T-helper 9 cell (primary cell): ENCODE results near the gene OR4D5.

Experiments used
- DNase-seq: peaks from one replicate; pipeline ENCODE4 v3.0.0-alpha.2; 2020
- total RNA-seq, 2 donors: gene quantifications; one replicate each; lab custom pipeline; 2026; lab: John Stamatoyannopoulos, UW

Gene OR4D5
- total RNA-seq: 0 reads per million in 2 donors

GRCh38 chr11:123939317-123939716, at the start of gene OR4D5:
Gene OR4D5 (plus strand): TSS chr11:123939617. CDS start chr11:123939617, 0 bp downstream.
- no peak for DNase-seq

DNA sequence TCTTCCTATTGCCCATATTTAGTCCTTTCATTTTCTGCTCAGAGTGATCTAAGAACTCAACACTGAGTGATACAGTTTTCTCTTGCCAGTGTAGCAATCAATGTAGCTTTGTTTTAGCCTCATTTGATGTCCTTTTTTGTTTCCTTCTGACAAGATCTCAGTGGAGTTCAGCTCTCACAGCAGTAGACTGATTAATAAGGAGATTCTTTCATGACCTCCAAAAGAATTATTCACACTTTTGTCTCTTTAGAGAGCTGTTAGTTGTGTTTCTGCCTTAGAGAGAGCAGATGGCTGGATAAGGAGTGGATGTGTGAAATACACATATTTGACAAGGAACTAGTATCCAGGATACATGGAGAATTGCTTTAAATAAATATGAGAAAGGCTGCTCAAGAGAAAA, 47.4 kb upstream of the OR4D5 start:
- no peak for DNase-seq

GRCh38 chr11:123899792-123900191, 39.6 kb upstream of the OR4D5 start:
- DNase-seq: no peak

- DNase-seq: no peak
These were observed 37.5 kb upstream of the OR4D5 start, which contains the start of gene OR8D4 for GRCh38 chr11:123901867-123902266. Gene OR8D4 (plus strand): TSS chr11:123902167. CDS start chr11:123906432, 4,265 bp downstream.

- DNase-seq: no peak
These were observed 35.5 kb upstream of the OR4D5 start for GRCh38 chr11:123903932-123904331.

GRCh38 chr11:123904932-123905331, 34.5 kb upstream of the OR4D5 start:
- no peak for DNase-seq

GRCh38 chr11:123905826-123906225, 33.6 kb upstream of the OR4D5 start:
- no peak for DNase-seq

GRCh38 chr11:123920943-123921342, 18.5 kb upstream of the OR4D5 start:
- DNase-seq: no peak

DNA sequence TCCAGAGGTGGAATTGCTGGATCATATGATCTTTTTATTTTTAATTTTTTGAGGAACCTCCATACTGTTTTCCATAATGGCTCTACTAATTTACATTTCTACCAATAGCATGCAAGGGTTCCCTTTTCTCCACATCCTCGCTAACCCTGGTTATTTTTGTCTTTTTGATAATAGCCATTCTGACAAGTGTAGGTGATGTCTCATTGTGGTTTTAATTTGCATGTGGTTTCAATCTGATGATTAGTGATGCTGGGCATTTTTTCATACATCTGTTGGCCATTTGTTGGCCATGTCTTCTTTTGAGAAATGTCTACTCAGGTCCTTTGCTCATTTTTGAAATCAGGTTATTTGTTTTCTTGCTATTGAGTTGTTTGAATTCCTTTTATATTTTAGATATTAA, 15.4 kb upstream of the OR4D5 start:
- DNase-seq: no peak

GRCh38 chr11:123942413-123942812, 3.0 kb downstream of the OR4D5 start:
- DNase-seq: no peak

DNA sequence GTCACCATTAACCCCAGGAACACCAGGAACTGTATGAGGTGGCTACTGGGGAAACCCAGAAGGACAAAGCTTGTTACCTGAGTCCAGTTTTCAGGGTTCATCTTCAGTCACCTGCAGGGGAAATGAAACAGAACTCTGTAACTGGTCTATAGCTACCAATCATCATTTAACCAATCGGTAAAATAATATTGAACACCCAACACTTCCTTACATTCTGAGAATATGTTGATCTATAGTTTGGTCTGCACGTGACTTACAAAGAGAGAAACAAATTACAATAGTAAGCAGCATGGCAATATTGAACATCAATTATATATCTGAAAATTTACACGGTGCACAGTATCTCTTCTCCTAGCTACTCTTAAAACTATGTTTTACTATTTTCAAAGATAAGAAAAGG, 4.3 kb downstream of the OR4D5 start, which contains the start of gene OR6T1:
Gene OR6T1, minus strand, starts transcription at position 101 of the 400 bp plus-strand sequence. Its CDS starts 0 bp downstream, at position 101.
- no peak for DNase-seq

GRCh38 chr11:123945132-123945531, 5.7 kb downstream of the OR4D5 start:
- DNase-seq: no peak

GRCh38 chr11:123956752-123957151, 17.3 kb downstream of the OR4D5 start:
- no peak for DNase-seq

DNA sequence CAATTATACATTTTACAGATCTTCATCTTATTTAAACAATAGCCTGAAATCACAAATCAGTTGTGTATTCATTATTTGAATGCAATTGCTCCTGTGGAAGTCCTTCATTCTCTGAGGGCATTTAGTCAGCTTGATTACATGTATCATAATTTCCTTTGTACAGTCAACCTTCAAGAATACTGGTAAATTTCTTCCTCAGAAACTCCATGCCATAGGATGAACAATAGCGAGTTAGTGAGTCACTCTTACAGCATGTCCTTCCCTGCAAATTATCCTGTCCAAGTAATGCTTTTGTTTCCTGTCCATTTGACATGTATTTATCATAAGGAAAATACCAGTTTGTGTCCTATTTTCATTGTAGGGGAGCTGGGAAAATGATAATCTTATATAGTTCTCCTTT, 34.4 kb downstream of the OR4D5 start:
- DNase-seq: no peak

GRCh38 chr11:123976770-123977560, 37.5 kb downstream of the OR4D5 start:
- DNase-seq: no peak

DNA sequence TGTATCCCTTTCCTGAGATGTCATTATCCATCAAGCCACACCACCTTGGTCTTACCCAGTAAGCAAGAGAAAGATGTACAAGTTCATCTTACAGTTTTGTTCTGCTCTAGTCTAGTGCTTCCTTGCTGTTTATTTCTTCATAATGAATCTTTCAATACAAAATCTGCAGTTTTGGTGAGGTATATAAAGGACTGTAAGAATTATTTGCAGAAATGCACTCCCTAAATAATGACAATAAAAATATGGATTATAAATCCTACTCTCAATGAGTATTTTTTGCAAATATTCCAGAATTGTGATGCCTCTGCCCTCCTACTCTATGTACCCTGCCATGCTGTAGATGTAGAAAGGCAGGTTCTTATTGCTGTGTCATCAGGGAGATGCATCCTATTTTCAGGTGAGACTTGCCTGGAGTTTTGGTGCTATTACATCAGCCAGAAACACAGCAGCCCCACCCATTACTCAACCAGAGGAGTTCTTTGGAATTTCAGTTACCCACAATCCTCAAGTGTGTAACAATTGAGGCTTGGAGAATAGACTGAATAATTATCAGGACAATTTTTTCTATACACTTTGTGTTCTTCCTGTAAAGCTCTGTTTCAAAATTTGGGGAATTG, 38.4 kb downstream of the OR4D5 start, which contains the start of gene OR10S1:
Gene OR10S1, minus strand, starts transcription at position 51 of the 617 bp plus-strand sequence. CDS start 117 bp downstream, outside the sequence.
- no peak for DNase-seq

DNA sequence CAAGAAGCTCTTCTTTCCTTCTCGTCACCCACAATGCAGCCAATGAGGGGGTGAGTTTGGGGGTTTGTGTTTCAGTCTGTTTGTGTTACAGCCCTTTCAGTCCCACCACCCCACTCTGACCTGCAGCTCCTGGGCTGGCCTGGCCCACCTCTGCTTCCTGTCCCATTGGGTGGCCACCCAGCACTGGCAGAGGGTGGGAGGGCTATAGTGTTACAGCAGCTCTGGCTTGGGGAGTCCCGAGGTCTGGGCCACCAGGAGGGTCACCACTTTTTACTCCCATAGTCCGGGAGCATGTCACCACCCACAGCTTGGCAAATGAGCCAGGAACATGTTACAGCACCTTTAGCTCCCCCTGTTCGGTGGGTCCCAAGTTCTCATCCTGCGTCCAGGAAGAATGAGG, 39.9 kb downstream of the OR4D5 start:
- no peak for DNase-seq
